HEK293T (cell line): Measurements from ENCODE around the gene CNKSR3.

Experiments used
- ARNT ChIP-seq: fragments of 450-650 bp; IDR thresholded peaks from 2 replicates; pipeline ENCODE4 v1.6.1; 2017; ENCODE audit warnings: mild to moderate bottlenecking
- BHLHE40 ChIP-seq: fragments of 450-650 bp; IDR thresholded peaks from 2 replicates; pipeline ENCODE4 v1.6.1; 2016; ENCODE audit warnings: mild to moderate bottlenecking, moderate library complexity, borderline replicate concordance
- CTBP1 ChIP-seq: fragments of 450-650 bp; IDR thresholded peaks from 2 replicates; pipeline ENCODE4 v1.6.1; 2016; ENCODE audit warnings: borderline replicate concordance
- ELF4 ChIP-seq: fragments of 450-650 bp; IDR thresholded peaks from 2 replicates; pipeline ENCODE4 v1.6.1; 2017; ENCODE audit warnings: antibody characterized with exemption
- FOXA1 ChIP-seq: fragments of 450-650 bp; IDR thresholded peaks from 2 replicates; pipeline ENCODE4 v1.6.1; 2016; ENCODE audit warnings: mild to moderate bottlenecking
- FOXK2 ChIP-seq: fragments of 450-650 bp; IDR thresholded peaks from 2 replicates; pipeline ENCODE4 v1.6.1; 2016; ENCODE audit warnings: mild to moderate bottlenecking
- FOXM1 ChIP-seq: fragments of 450-650 bp; IDR thresholded peaks from 2 replicates; pipeline ENCODE4 v1.6.1; 2017; ENCODE audit warnings: mild to moderate bottlenecking, borderline replicate concordance
- HDGF ChIP-seq: fragments of 450-650 bp; IDR thresholded peaks from 2 replicates; pipeline ENCODE4 v1.6.1; 2017; ENCODE audit warnings: antibody characterized with exemption, borderline replicate concordance
- L3MBTL2 ChIP-seq: fragments of 450-650 bp; conservative IDR thresholded peaks from 2 replicates; pipeline ENCODE4 v1.6.1; 2016; ENCODE audit warnings: mild to moderate bottlenecking
- NFRKB ChIP-seq: fragments of 450-650 bp; IDR thresholded peaks from 2 replicates; pipeline ENCODE4 v1.6.1; 2016; ENCODE audit warnings: mild to moderate bottlenecking, moderate library complexity
- SP1 ChIP-seq: fragments of 450-650 bp; IDR thresholded peaks from 2 replicates; pipeline ENCODE4 v1.6.1; 2017
- SUZ12 ChIP-seq: fragments of 450-650 bp; IDR thresholded peaks from 2 replicates; pipeline ENCODE4 v1.6.1; 2016; ENCODE audit warnings: mild to moderate bottlenecking
- TARDBP ChIP-seq: fragments of 450-650 bp; IDR thresholded peaks from 2 replicates; pipeline ENCODE4 v1.6.1; 2016
- ZNF384 ChIP-seq: fragments of 450-650 bp; IDR thresholded peaks from 2 replicates; pipeline ENCODE4 v1.6.1; 2016

DNA sequence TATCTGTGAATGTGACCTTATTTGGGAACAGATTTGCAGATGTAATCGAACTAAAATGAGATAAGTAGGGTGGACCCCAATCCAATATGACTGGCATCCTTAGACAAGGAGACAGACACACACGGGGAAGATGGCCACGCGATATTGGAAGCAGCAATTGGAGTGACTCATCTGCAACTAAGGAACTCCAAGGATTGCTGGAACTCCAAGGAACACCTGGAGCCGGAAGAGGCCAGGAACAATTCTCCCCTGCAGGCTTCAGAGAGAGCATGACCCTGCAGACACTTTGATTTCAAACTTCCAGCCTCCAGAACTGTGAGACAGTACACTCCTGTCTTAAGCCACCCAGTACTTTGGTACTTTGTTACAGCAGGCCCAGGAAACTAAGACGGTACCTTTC is 19.5 kb upstream of the CNKSR3 start:
- no peak for TF ChIP-seq ZNF384
- TF ChIP-seq TARDBP = no peak
- TF ChIP-seq ELF4 = no peak
- no peak for TF ChIP-seq BHLHE40
- no peak for TF ChIP-seq SUZ12
- no peak for TF ChIP-seq NFRKB
- no peak for TF ChIP-seq ARNT
- TF ChIP-seq HDGF = no peak
- TF ChIP-seq L3MBTL2 = no peak
- TF ChIP-seq FOXK2 = no peak
- no peak for TF ChIP-seq SP1
- TF ChIP-seq FOXA1 = no peak
- TF ChIP-seq FOXM1 = no peak
- TF ChIP-seq CTBP1 = no peak
